Neural cell (in vitro differentiated cells): ENCODE results near the gene CWC27. TPM values are rescaled to one million over a fixed set of nuclear protein-coding genes. Genes with fewer than 3 reads are reported as not detected.

ENCODE experiments used
- H2AFZ ChIP-seq: fragments of 200-600, 300-800 bp; sonication (generic), shearing (Covaris generic); 2 replicates; pipeline ENCODE4 v1.6.0; 2014; ENCODE audit warnings: low read depth, mild to moderate bottlenecking, antibody characterized with exemption, low read length, moderate library complexity
- H3F3A ChIP-seq: fragments of 200-600 bp; shearing (Covaris generic); 2 replicates; pipeline ENCODE4 v1.6.1; 2016; ENCODE audit warnings: mild to moderate bottlenecking, moderate library complexity, mixed read lengths, antibody characterized with exemption, low read length; ENCODE audit not compliant: insufficient read depth, poor library complexity, severe bottlenecking
- H3K27ac ChIP-seq: fragments of 200-600, 300-800 bp; sonication (generic), shearing (Covaris generic); 2 replicates; pipeline ENCODE4 v1.5.1; 2014; ENCODE audit warnings: mild to moderate bottlenecking, low read length, moderate library complexity
- H3K27me3 ChIP-seq: fragments of 300-800, 200-600 bp; sonication (generic), shearing (Covaris generic); 2 replicates; pipeline ENCODE4 v1.6.0; 2014; ENCODE audit warnings: mild to moderate bottlenecking, low read depth, low read length, moderate library complexity; ENCODE audit not compliant: insufficient read depth
- H3K36me3 ChIP-seq: fragments of 300-800, 200-600 bp; sonication (generic), shearing (Covaris generic); 2 replicates; pipeline ENCODE4 v1.5.1; 2014; ENCODE audit warnings: mild to moderate bottlenecking, antibody characterized with exemption, low read length, moderate library complexity; ENCODE audit not compliant: insufficient read depth
- H3K4me2 ChIP-seq: fragments of 300-800, 200-600 bp; sonication (generic), shearing (Covaris generic); 2 replicates; pipeline ENCODE4 v1.6.0; 2014; ENCODE audit warnings: mild to moderate bottlenecking, low read length
- H3K4me3 ChIP-seq: fragments of 300-800, 200-600 bp; sonication (generic), shearing (Covaris generic); 2 replicates; pipeline ENCODE4 v1.5.1; 2014; ENCODE audit warnings: mild to moderate bottlenecking, low read length, moderate library complexity
- H3K79me2 ChIP-seq: fragments of 200-600 bp; shearing (Covaris generic); replicated peaks from 2 replicates; pipeline ENCODE4 v1.6.0; 2014; ENCODE audit warnings: mild to moderate bottlenecking, low read length, moderate library complexity; ENCODE audit not compliant: insufficient read depth
- H3K9ac ChIP-seq: fragments of 300-800, 200-600 bp; sonication (generic), shearing (Covaris generic); 2 replicates; pipeline ENCODE4 v1.6.1; 2016; ENCODE audit warnings: mild to moderate bottlenecking, low read length, mixed read lengths
- H3K9me2 ChIP-seq: fragments of 200-600 bp; shearing (Covaris generic); 2 replicates; pipeline ENCODE4 v1.6.1; 2016; ENCODE audit warnings: mild to moderate bottlenecking, low read length, mixed read lengths; ENCODE audit not compliant: insufficient read depth
- H3K9me3 ChIP-seq: fragments of 200-600, 300-800 bp; sonication (generic), shearing (Covaris generic); 2 replicates; pipeline ENCODE4 v1.6.1; 2016; ENCODE audit warnings: mild to moderate bottlenecking, mixed run types, low read length, moderate library complexity, mixed read lengths
- H4K20me1 ChIP-seq: fragments of 200-600 bp; shearing (Covaris generic); 2 replicates; pipeline ENCODE4 v1.6.1; 2016; ENCODE audit warnings: mild to moderate bottlenecking, mixed run types; ENCODE audit not compliant: insufficient read depth
- CTCF ChIP-seq: fragments of 450-650 bp; IDR thresholded peaks from 2 replicates; pipeline ENCODE4 v1.5.1; 2014; ENCODE audit warnings: antibody characterized with exemption, mild to moderate bottlenecking, moderate library complexity; ENCODE audit not compliant: poor library complexity, severe bottlenecking
- EP300 ChIP-seq: fragments of 450-650 bp; conservative IDR thresholded peaks from 2 replicates; pipeline ENCODE4 v1.6.1; 2014; ENCODE audit warnings: antibody characterized with exemption, mild to moderate bottlenecking, moderate library complexity; ENCODE audit not compliant: poor library complexity, severe bottlenecking
- EZH2 ChIP-seq: fragments of 200-600, 300-800 bp; shearing (Covaris generic), sonication (generic); IDR thresholded peaks from 2 replicates; pipeline ENCODE4 v1.6.1; 2014; ENCODE audit warnings: antibody characterized with exemption, low read length, borderline replicate concordance, mild to moderate bottlenecking; ENCODE audit not compliant: insufficient read depth, poor library complexity, severe bottlenecking
- MXI1 ChIP-seq: fragments of 450-650 bp; conservative IDR thresholded peaks from 2 replicates; pipeline ENCODE4 v1.6.1; 2014; ENCODE audit warnings: antibody characterized with exemption, mild to moderate bottlenecking; ENCODE audit not compliant: poor library complexity, severe bottlenecking
- POLR2AphosphoS5 ChIP-seq: IDR thresholded peaks from 2 replicates; pipeline ENCODE4 v1.6.1; 2012
- RAD21 ChIP-seq: fragments of 450-650 bp; conservative IDR thresholded peaks from 2 replicates; pipeline ENCODE4 v1.6.1; 2014; ENCODE audit warnings: antibody characterized with exemption, mild to moderate bottlenecking, moderate library complexity
- SMC3 ChIP-seq: fragments of 450-650 bp; conservative IDR thresholded peaks from 2 replicates; pipeline ENCODE4 v1.6.1; 2014; ENCODE audit warnings: antibody characterized with exemption, mild to moderate bottlenecking, moderate library complexity; ENCODE audit not compliant: poor library complexity
- TAF1 ChIP-seq: IDR thresholded peaks from 2 replicates; pipeline ENCODE4 v1.6.1; 2012; ENCODE audit warnings: low read depth
- polyA plus RNA-seq: library from polyadenylated mRNA; depleted of rRNA; stranded (reverse); fragments of >200 nt; gene quantifications from 2 replicates; pipeline ENCODE4 v1.2.3, GENCODE V29; 2014
- TF ChIP-seq, protein P1 (sequence below): IDR thresholded peaks from 2 replicates; pipeline ENCODE4 v1.6.1; 2012; ENCODE audit warnings: borderline replicate concordance

CWC27 gene
- polyA plus RNA-seq, 1 donor from 2014 or later: 26.2 TPM

- H3K4me2 ChIP-seq: no peak overlapping the region
- H3K27me3 ChIP-seq: no peaks in the 10 kb centered on the region
- no peak overlapping the region for H2AFZ ChIP-seq
- no peaks in the 10 kb centered on the region for H3K9me3 ChIP-seq
- TF ChIP-seq, protein P1, sequence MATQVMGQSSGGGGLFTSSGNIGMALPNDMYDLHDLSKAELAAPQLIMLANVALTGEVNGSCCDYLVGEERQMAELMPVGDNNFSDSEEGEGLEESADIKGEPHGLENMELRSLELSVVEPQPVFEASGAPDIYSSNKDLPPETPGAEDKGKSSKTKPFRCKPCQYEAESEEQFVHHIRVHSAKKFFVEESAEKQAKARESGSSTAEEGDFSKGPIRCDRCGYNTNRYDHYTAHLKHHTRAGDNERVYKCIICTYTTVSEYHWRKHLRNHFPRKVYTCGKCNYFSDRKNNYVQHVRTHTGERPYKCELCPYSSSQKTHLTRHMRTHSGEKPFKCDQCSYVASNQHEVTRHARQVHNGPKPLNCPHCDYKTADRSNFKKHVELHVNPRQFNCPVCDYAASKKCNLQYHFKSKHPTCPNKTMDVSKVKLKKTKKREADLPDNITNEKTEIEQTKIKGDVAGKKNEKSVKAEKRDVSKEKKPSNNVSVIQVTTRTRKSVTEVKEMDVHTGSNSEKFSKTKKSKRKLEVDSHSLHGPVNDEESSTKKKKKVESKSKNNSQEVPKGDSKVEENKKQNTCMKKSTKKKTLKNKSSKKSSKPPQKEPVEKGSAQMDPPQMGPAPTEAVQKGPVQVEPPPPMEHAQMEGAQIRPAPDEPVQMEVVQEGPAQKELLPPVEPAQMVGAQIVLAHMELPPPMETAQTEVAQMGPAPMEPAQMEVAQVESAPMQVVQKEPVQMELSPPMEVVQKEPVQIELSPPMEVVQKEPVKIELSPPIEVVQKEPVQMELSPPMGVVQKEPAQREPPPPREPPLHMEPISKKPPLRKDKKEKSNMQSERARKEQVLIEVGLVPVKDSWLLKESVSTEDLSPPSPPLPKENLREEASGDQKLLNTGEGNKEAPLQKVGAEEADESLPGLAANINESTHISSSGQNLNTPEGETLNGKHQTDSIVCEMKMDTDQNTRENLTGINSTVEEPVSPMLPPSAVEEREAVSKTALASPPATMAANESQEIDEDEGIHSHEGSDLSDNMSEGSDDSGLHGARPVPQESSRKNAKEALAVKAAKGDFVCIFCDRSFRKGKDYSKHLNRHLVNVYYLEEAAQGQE: no peak
- no peak for TF ChIP-seq EP300
- TF ChIP-seq SMC3: no peak
- TF ChIP-seq RAD21: no peak
- no peak for TF ChIP-seq CTCF
- TF ChIP-seq POLR2AphosphoS5: no peak
- TF ChIP-seq EZH2: no peak
- no peak for TF ChIP-seq MXI1
- TF ChIP-seq TAF1: no peak
- H3K9me2 ChIP-seq: no peaks in the 10 kb centered on the region
- H3K9ac ChIP-seq: no peak overlapping the region
- no peaks in the 10 kb centered on the region for H3K36me3 ChIP-seq
- no peaks in the 10 kb centered on the region for H4K20me1 ChIP-seq
- no peaks in the 10 kb centered on the region for H3F3A ChIP-seq
- no peak overlapping the region for H3K4me3 ChIP-seq
- no peak overlapping the region for H3K27ac ChIP-seq
- no peaks in the 10 kb centered on the region for H3K79me2 ChIP-seq
These were observed 67.5 kb downstream of the CWC27 start for GRCh38 chr5:64836190-64836755.

GRCh38 chr5:64836786-64837185, 68.1 kb downstream of the CWC27 start:
- Histone ChIP-seq H3K4me3 (no peak overlapping the region), H3F3A (no peaks in the 10 kb centered on the region), H4K20me1 (no peaks in the 10 kb centered on the region), H3K9me2 (no peaks in the 10 kb centered on the region), H3K79me2 (no peaks in the 10 kb centered on the region), H2AFZ (no peak overlapping the region), H3K4me2 (no peak overlapping the region), H3K27me3 (no peaks in the 10 kb centered on the region), H3K9ac (no peak overlapping the region), H3K27ac (no peak overlapping the region), H3K36me3 (no peaks in the 10 kb centered on the region), H3K9me3 (no peaks in the 10 kb centered on the region)
- no peak for TF ChIP-seq EP300
- no peak for TF ChIP-seq MXI1
- TF ChIP-seq POLR2AphosphoS5: no peak
- TF ChIP-seq SMC3: no peak
- TF ChIP-seq, protein P1: no peak
- TF ChIP-seq TAF1: no peak
- no peak for TF ChIP-seq EZH2
- no peak for TF ChIP-seq RAD21
- TF ChIP-seq CTCF: no peak
